NCI-H128 (cell line): ENCODE measurements around the gene PKD1L1.

ENCODE experiments used
- DNase-seq: peaks from one replicate; lab custom pipeline; 2025; ENCODE audit not compliant: unreplicated experiment; lab: John Stamatoyannopoulos, UW

PKD1L1 gene

DNA sequence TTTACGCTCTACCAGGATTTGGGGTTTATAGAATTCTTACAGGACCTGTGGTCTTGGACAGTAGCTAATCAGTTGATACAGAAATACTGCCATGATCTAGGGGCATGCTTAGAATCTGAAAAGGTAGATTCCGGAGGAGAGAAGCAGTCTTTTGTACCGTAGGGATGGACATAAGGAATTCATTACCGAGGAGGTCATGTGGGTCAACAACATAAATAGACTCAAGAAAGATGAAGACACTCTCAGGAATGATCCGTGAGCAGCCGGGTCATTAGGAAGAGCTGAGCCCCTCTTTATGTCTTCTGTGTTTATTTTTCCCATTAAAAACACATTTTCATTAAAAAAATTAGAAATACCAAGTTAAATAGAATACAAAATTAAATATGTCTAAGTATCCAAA, 206.3 kb downstream of the PKD1L1 start:
- DNase-seq: no peak

DNA sequence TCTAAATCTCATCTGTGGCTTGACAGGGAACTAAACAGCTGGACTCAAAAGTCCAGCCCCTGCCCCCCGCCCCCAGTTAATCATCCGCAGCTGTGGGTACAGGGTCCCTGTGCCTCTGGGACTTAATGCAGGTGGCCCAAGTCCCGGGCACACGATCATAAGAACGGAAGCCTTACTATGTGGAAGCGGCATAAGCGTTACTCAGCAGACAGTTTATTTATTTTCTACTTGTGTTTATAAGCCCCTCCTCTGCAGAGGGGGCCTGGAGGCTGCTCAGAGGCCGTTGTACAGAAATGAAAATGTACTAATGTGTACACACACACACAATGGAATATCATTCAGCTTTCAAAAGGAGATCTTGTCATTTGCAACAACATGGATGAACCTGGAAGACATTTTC, 208.4 kb downstream of the PKD1L1 start:
- DNase-seq: no peak

DNA sequence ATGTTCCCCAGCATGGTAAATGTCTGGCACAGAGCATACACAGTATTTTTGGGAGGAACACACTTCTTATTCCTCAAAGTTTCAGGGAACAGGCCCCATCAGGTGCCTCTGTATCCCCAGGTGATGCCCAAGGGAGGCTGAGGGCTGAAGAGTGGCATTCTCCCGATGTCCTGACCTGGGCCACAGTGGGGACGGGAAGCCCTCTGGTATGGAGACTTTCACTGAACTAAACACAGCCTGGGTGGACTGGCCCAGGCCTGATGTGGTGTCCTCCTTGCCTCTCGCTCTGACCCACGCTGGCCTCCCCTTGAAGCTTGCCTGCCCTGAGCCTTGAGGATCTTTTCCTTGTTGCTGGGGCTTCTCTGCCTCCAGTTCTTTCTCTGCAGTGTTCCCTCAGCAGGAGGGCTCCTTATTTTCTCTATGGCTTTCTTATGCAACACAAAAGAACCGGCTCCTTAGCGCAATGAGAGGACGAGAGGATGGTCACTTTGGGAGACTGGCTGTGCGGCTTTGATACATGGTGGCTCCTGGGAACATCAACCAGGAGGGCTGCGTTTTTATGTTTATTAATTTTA, 208.9 kb downstream of the PKD1L1 start:
- no peak for DNase-seq

DNA sequence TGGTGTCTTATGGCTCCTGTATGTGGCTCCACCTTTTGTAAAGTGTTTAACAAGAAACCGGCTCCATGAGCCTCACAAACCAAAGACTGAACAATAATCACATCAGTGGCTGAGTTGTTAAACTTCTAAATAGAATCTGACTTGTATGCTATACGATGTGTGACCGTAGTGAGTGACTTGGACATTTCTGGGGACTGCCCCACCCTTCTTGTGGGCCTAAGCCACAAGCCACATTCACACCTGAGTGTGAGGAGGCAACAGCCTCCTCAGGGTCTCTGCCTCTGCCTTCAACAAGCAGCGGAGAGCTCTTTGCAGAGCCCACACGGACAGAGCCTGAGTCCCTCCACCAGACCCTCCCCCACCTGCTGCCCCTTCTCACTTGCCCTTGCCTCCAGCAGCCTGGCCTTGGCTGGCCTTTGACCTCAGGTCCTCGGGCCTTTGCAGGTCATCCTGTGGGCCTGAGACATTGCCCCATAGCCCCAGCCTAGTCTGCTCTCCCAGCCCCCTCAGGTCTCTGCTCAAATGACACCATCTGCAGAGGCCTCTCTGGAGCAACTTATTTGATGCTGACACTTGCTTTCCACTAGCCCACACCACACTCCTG, 209.6 kb downstream of the PKD1L1 start:
- no peak for DNase-seq

DNA sequence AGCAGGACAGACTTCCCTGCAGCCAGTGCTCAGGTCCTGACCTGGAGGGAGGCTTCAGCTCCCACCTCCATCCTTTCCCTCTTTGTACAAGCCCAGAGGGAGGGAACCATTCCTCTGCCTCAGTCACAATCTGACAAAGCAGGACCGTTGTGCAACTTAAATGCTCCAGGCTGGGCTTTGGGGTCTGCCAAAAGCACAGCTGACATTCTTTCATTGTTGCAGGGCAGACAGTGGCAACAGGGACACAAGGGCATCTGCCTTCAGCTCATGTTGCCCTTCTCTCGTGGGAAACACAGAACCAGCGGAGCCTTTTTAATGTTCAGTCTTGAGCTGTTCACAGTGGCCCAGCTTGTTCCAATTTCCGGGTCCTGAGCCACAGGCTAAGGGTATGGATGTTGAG, 210.7 kb downstream of the PKD1L1 start:
- DNase-seq: no peak

DNA sequence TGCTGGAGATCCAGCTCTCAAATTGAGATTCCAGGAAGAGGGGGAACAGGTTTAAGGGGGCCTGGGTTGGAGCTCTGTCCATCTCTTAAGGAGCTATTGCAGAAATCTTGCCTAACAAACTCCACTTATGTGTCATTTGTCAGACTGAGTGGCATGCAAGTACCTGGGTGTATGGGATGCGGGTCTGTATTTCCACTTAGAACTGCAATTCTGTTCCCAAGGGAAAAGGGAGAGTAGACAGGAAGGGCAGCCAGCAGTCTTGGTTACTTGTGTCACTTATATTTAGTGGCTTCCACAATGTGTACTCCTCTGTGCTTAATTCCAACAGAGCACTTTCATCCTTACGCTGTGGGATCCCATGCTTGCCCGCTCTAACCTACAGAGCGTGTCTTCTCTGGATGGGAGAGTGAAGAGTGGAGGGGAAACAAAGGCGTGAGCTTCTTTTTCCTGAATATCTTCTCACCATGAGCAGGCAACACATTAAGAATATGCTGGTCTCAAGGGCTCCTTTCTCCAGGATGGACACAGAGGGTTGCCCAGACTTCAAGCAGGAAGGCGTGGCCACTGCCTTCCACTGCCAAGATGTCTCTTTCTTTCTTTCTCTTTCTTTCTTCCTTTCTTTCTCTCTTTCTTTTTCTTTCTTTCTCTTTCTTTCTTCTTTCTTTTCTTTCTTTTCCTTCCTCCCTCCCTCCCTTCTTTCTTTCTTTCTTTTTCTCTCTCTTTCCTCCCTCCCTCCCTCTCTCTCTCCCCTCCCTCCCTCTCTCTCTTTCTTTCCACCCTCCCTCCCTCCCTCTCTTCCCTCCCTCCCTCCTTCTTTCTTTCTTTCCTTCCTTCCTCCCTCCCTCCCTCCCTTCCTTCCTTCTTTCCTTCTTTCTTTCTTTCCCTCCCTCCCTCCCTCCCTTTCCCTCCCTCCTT, 212.6 kb downstream of the PKD1L1 start:
- no peak for DNase-seq

DNA sequence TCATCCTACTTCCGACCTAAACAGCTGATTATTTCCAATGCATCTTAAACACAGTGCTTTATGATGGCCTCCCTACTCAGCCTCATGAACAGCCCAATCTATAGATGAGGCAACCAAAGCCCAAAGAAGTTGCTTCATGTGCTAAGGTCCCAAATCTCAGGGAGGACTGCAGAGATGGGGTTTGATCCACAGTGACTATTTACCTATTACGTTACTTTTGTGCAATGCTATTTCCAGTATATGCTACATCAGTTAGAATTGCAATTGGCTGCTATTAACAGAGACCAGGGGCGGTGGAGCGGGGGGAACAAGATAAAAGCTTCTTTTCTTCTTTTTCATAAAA, 213.3 kb downstream of the PKD1L1 start:
- no peak for DNase-seq

DNA sequence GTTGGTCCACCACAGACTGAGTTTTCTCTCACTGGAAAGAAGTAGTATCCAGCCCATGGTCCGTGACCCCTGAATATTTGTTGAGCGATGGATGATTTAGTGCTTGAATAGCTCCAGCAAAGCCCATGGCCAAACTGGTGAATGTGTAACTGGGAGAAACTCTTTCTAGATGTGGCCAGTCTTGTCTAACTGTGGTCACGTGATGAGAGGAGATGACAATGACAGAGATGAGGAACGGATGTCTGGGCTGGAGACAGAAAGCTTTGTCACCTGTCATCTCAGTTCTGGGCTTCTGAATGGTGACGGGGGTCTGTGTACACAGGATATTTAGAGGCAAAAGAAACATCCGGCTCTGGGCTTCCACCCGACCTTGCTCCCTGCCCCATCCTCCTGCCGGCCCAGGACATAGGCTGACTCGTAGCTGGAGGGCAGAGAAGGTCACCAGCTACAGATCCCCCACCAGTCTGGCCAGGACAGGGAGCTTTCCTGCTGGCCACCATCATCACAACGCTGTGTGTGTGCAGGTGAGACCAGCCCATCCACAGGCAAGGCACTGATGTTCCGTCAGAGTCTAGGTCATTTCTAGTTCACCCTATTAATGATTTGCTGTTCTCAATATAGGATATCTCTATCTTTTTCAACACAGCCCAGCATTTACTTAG, 213.8 kb downstream of the PKD1L1 start:
- no peak for DNase-seq

DNA sequence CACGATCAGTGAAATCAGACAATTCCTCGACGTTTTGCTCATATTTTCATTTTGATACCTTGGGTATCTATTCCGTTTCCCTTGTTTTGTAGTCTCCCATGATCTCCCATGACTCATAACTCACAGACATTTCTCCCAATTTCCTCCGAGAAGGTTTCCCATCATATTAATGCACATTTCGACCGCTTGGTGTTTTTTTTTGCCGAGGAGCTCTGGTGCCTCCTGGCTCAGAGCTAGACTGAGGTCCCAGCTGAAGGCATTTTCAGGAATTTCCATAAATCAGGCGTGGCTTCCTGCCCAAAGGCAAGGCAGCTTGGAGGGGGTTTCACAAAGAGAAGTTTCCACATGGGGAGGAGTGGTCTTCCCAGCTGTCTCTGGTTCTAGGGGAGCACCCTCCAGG, 218.1 kb downstream of the PKD1L1 start:
- no peak for DNase-seq

DNA sequence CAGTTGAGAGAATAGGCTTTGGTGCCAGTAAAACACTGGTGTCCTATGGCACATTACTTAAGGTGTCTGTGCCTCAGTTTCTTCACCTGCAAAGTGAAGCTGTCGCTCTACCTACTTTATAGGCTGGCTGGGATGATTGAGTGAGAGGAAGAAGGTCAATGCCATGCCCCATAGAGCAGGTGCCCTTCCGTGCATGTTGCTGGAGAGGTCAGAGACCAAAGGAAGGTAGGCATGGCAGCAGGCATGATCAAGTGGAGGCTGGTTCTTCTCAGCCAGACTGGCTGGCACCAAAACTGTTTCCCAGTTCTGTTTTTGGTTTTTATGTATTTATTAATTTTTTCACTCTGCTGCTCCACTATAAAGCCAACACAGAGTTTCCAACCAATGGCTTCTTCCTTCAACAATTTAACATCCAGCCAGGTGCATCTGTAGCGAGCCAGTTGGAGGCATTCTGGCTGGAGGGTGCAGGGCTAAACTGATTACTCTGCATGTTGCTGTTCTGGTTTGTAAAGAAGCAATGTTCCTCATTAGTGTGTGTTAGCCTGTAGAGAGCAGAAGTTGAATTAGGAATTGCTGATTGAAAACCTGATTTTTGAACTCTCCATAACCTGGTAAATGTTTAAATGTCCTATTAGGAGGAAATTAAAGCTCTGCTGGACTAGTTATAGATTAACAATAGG, 222.1 kb downstream of the PKD1L1 start:
- no peak for DNase-seq

DNA sequence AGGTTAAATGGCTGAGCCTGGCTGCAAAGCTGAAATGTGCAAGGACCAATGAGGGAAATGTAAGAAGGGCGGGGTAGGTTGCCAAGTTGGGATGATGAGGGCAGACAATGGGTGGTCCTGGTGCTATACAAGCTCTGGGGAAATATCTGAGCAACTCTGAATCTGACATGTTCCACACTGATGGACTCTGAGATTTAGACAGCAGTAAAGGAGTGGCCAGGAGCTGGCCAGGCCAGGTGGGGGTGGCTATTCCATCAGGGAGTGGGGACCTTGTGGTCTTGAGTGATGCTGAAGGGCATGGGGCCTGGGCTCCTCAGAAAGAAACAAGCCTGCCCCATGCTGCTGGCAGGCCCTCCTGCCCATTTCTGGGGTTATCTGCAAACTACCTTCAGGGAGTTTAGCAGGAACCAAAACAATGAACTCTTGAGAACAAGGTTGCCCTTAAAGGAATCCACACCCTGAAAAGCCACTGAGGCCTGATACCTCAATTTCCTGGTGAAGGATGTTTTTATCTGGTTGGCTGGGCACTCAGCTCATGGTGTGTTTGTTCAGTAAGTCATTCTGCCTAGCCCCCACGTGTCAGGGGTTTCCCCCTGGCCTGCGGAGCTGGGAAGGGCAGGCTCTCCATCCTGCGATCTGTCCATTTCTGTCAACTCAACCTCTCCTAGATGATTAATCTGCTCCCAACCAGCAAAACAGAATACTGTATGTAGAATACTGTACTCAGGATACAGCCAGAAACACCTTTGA, 223.1 kb downstream of the PKD1L1 start:
- DNase-seq: no peak
